Measurements from ENCODE around the gene LYSMD1.
"Not testable (repeated sequence)": the region's sequence is repeated elsewhere in the genome, so short reads cannot be mapped to it uniquely, and the experiment has no call there.

LYSMD1 gene

GRCh38 chr1:151192047-151192446 lies 26.3 kb upstream of the LYSMD1 start:
- TF ChIP-seq CTCF (IDR thresholded peaks at IDR 0.05; ENCODE audit: low read depth, low read length) = no peak
- H3K4me3 ChIP-seq (ENCODE audit: low read depth, low read length) = no peak overlapping the region
- in situ Hi-C loops (cut with HindIII; ENCODE audit: low sequenced_read_pairs) = no loop called here
- no peak for DNase-seq (ENCODE audit: low read depth, low spot score)

- DNase-seq (ENCODE audit: low read depth, low spot score) = peak; percentile 90
- no peak for TF ChIP-seq CTCF (IDR thresholded peaks at IDR 0.05; ENCODE audit: low read depth, low read length)
- H3K4me3 ChIP-seq (ENCODE audit: low read depth, low read length) = peak within 1 kb of the TSS; percentile 84
- in situ Hi-C loops (cut with HindIII; ENCODE audit: low sequenced_read_pairs) = no loop called here
These were observed 24.1 kb upstream of the LYSMD1 start, which contains the start of gene VPS72 for GRCh38 chr1:151189637-151190445. VPS72 (minus strand) TSS chr1:151190197; CDS start chr1:151190121, 76 bp downstream.

GRCh38 chr1:151188667-151189066 lies 23.0 kb upstream of the LYSMD1 start:
- DNase-seq (ENCODE audit: low read depth, low spot score); in situ Hi-C loops (cut with HindIII; ENCODE audit: low sequenced_read_pairs): not testable (repeated sequence)
- peak overlapping the region; percentile 84 for H3K4me3 ChIP-seq (ENCODE audit: low read depth, low read length)

GRCh38 chr1:151187205-151187604 lies 21.5 kb upstream of the LYSMD1 start:
- in situ Hi-C loops (cut with HindIII; ENCODE audit: low sequenced_read_pairs) = no loop called here
- H3K4me3 ChIP-seq (ENCODE audit: low read depth, low read length) = no peak overlapping the region
- no peak for TF ChIP-seq CTCF (IDR thresholded peaks at IDR 0.05; ENCODE audit: low read depth, low read length)
- DNase-seq (ENCODE audit: low read depth, low spot score) = no peak

- TF ChIP-seq CTCF (IDR thresholded peaks at IDR 0.05; ENCODE audit: low read depth, low read length) = no peak
- DNase-seq (ENCODE audit: low read depth, low spot score) = no peak
- H3K4me3 ChIP-seq (ENCODE audit: low read depth, low read length) = no peak overlapping the region
- in situ Hi-C loops (cut with HindIII; ENCODE audit: low sequenced_read_pairs) = no loop called here
These were observed 18.5 kb upstream of the LYSMD1 start for GRCh38 chr1:151184211-151184610.

- TF ChIP-seq CTCF (IDR thresholded peaks at IDR 0.05; ENCODE audit: low read depth, low read length) = no peak
- H3K4me3 ChIP-seq (ENCODE audit: low read depth, low read length) = no peak overlapping the region
- DNase-seq (ENCODE audit: low read depth, low spot score) = no peak
- in situ Hi-C loops (cut with HindIII; ENCODE audit: low sequenced_read_pairs) = no loop called here
These were observed 10.9 kb upstream of the LYSMD1 start for GRCh38 chr1:151176514-151177045.

- in situ Hi-C loops (cut with HindIII; ENCODE audit: low sequenced_read_pairs) = no loop called here
- H3K4me3 ChIP-seq (ENCODE audit: low read depth, low read length) = no peak within 1 kb of the TSS
- DNase-seq (ENCODE audit: low read depth, low spot score) = peak; percentile 13
- peak; percentile 70 for TF ChIP-seq CTCF (IDR thresholded peaks at IDR 0.05; ENCODE audit: low read depth, low read length)
These were observed 10.2 kb upstream of the LYSMD1 start, which contains the start of gene TMOD4 for GRCh38 chr1:151175863-151176262. TMOD4 (minus strand) TSS chr1:151175981; CDS start chr1:151174875, 1,106 bp downstream.

All from astrocyte of the spinal cord (primary cell).